Heart right ventricle (tissue), 16 donors: ENCODE results near the gene CCDC180. TPM values are rescaled to one million over a fixed set of nuclear protein-coding genes. Genes with fewer than 3 reads are reported as not detected.

Experiments used
- ATAC-seq, 8 donors: fragments of 200-7000 bp; cut with Tn5 transposase; one replicate each; pipeline ENCODE4 v1.9.1; 2020; ENCODE audit warnings: mild to moderate bottlenecking in 8 of 8, moderate library complexity in 8 of 8, moderate number of reproducible peaks in 1 of 8
- DNase-seq, 2 donors: peaks; one replicate each; pipeline ENCODE4 v3.0.0-alpha.2; 2020
- H3K27ac ChIP-seq, 10 donors: fragments of 200-600 bp; sonication (generic) in 2 of 10; one replicate each; pipeline versions ENCODE4 v1.5.0 to v1.8.0; 2020 to 2022; ENCODE audit warnings: mild to moderate bottlenecking in 3 of 10
- H3K27me3 ChIP-seq, 7 donors: fragments of 200-600 bp; one replicate each; pipeline ENCODE4 v1.8.0; 2021 to 2022; ENCODE audit warnings: mild to moderate bottlenecking in 2 of 7
- H3K36me3 ChIP-seq, 9 donors: fragments of 200-600 bp; sonication (generic) in 1 of 9; one replicate each; pipeline versions ENCODE4 v1.5.0 to v1.8.0; 2020 to 2022; ENCODE audit warnings: mild to moderate bottlenecking in 2 of 9
- H3K4me1 ChIP-seq, 9 donors: fragments of 200-600 bp; sonication (generic) in 1 of 9; one replicate each; pipeline versions ENCODE4 v1.5.0 to v1.8.0; 2020 to 2022; ENCODE audit warnings: mild to moderate bottlenecking in 4 of 9
- H3K4me3 ChIP-seq, 10 donors: fragments of 200-600 bp; sonication (generic) in 2 of 10; one replicate each; pipeline versions ENCODE4 v1.5.0 to v1.8.0; 2020 to 2022; ENCODE audit warnings: mild to moderate bottlenecking in 7 of 10, moderate library complexity in 2 of 10
- H3K9me3 ChIP-seq, 11 donors: fragments of 200-600 bp in 10 of 11; sonication (generic) in 2 of 11; one replicate each; pipeline versions ENCODE4 v1.5.0 to v1.8.0; 2013 to 2022; ENCODE audit warnings: mild to moderate bottlenecking in 2 of 11, control low read depth in 1 of 11, moderate library complexity in 1 of 11
- CTCF ChIP-seq, 9 donors: fragments of 200-600 bp; sonication (generic) in 2 of 9; IDR thresholded peaks; one replicate each; pipeline versions ENCODE4 v1.5.0 to v1.8.0; 2021 to 2022; ENCODE audit warnings: antibody characterized with exemption in 9 of 9, mild to moderate bottlenecking in 5 of 9, moderate library complexity in 1 of 9
- WGBS, 2 donors: extraction: QIAGEN DNeasy Blood & Tissue Kit; methylation state at CpG; one replicate each; pipeline ENCODE4 v1.1.7; 2013; ENCODE audit warnings: inconsistent platforms in 1 of 2; 5-methylcytosine and 5-hydroxymethylcytosine counted together
- intact Hi-C, 10 donors: fragments of 100-400 bp; cut with DNase I; formaldehyde crosslinking; loops; one replicate each; pipeline versions ENCODE4 v1.11.1 to v1.14.2; 2022
- polyA plus RNA-seq, 2 donors: library from polyadenylated mRNA; stranded (reverse); fragments of 200-250 nt; gene quantifications; one replicate each; pipeline ENCODE4 v1.2.3, GENCODE V29; 2013
- total RNA-seq, 10 donors: library from RNA; stranded (reverse); fragmentation: NEBNext Ultra II Directional in 3 of 10; extraction: Animal tissue kit (Norgen Biotek cat#: 25700) in 3 of 10; gene quantifications; one replicate each; pipeline versions ENCODE4 v1.2.1 to v1.2.4, GENCODE V29; 2021 to 2023
- donor health status: Arrhythmogenic right ventricular cardiomyopathy.
- donor health status: ischemic (EF 13 %, LVEDD 7.1; RV severe dilation, severe dysfunction).
- donor health status: healthy with polysubstance abuse.
- donor health status: DM: no; HTN: yes; CAD: no.
- donor health status: DM: no; HTN: no; CAD: no.
- donor health status: ischemic (EF 25% LVEDD 6.9; RV normal size, moderate dysfunction).
- donor health status: ischemic (EF 25% LVEDD 5.7; RV mildly dilated, moderate dysfunction).
- donor health status: healthy.
- donor health status: DM: yes; HTN: yes; CAD: no.
- donor health status: Ischemic cardiomyopathy.
- donor health status: ischemic (EF 35%, LVEDD 5.7; RV mildly dilated, moderate dysfunction).
- donor health status: nonischemic (EF 11% LVEDD 7.7; RV severe dilation, severe dysfunction).
- donor health status: DM: yes; HTN: yes; CAD: no.
- donor health status: PGD.
- donor health status: ischemic (EF 29% LVEDD 5.4; RV normal size, mild dysfunction).
- donor health status: nonischemic (EF 23%, LVEDD 6.1; RV moderate dilation, normal function).

CCDC180 gene
- total and polyA plus RNA-seq, 12 donors: 0.75 to 9.6 (median 2.9) TPM

- 97 to 98% methylated on average over 2 of the region's 2 CpGs for WGBS, 2 donors
- Histone ChIP-seq H3K36me3 (peaks cover 0 to 99% (median 44%) of the 10 kb centered on the region in 9 donors), H3K27me3 (no peaks in the 10 kb centered on the region), H3K27ac (no peak overlapping the region), H3K9me3 (peaks cover 0 to 23% (median 0%) of the 10 kb centered on the region in 11 donors), H3K4me3 (no peak overlapping the region), H3K4me1 (no peaks in the 10 kb centered on the region)
- intact Hi-C loops: no loop called here
- TF ChIP-seq CTCF (IDR thresholded peaks at IDR 0.05): no peak
- no peak for ATAC-seq
- no peak for DNase-seq
Measured at GRCh38 chr9:97284798-97285197, 22.7 kb upstream of the CCDC180 start.

DNA sequence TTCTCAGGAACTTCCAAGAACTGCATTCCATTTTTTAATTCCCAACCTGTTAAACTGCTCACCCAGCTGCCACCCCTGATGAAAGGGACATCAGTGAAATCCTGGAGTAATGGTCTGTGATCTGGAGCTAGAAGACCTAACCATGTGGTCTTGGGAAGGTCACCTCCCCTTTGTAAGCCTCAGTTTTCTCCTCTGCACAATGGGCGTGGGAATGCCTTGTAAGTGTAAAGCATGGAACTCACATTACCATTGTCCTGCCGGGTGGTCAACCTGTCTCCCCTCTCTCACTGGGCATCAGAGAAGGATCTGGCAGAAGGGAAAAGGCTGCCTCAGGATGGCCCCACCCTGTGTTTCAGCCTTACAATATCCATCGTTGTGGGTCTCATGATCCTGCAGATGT, 15.3 kb upstream of the CCDC180 start:
- 75 to 87% methylated on average over 3 of the region's 3 CpGs for WGBS, 2 donors
- no peaks in the 10 kb centered on the region for H3K27me3 ChIP-seq
- intact Hi-C loops: no loop called here
- H3K27ac ChIP-seq: peak overlapping the region in 7 of 10 donors; percentile 37 to 73 (median 55)
- no peak for TF ChIP-seq CTCF (IDR thresholded peaks at IDR 0.05)
- H3K36me3 ChIP-seq: peaks cover 0 to 66% (median 10%) of the 10 kb centered on the region in 9 donors
- H3K4me3 ChIP-seq: no peak overlapping the region
- DNase-seq (no peak), ATAC-seq (no peak)
- peaks cover 6 to 36% (median 23%) of the 10 kb centered on the region in 9 donors for H3K4me1 ChIP-seq
- H3K9me3 ChIP-seq: peaks cover 0 to 2% (median 0%) of the 10 kb centered on the region in 11 donors

DNA sequence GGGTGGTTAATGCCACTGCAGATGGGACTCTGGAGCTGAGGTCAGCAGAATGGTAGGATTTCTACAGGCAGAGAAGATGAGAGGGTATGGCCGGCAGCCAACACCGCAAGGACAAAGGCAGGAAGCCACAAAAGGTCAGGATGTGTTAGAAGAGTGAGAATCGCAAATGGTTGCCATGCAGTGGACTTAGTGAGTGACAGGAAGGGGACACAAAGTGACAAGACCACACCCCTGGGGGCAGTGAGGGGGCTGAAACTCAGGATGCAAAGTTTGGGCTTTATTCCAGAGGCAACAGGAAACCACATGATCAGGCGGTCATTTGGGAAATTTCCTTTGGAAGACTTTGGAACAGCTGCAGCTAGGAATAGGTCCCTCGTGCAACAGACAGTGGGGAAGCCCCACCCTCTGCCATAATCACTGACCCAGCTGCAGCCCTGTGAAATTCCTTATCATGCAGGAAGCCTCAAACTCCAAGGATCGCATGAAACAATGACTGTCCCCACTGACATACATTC, 14.2 kb upstream of the CCDC180 start:
- WGBS, 2 donors: 14 to 29% methylated on average over 6 of the region's 6 CpGs
- intact Hi-C loops: no loop called here
- Histone ChIP-seq H3K27me3 (no peaks in the 10 kb centered on the region), H3K9me3 (peaks cover 0 to 12% (median 6%) of the 10 kb centered on the region in 11 donors), H3K36me3 (peaks cover 0 to 55% (median 10%) of the 10 kb centered on the region in 9 donors), H3K27ac (peak overlapping the region in 8 of 10 donors; percentile 27 to 79 (median 72)), H3K4me1 (peaks cover 6 to 36% (median 23%) of the 10 kb centered on the region in 9 donors), H3K4me3 (no peak overlapping the region)
- peak; percentile 55 to 85 for DNase-seq
- no peak for TF ChIP-seq CTCF (IDR thresholded peaks at IDR 0.05)
- ATAC-seq: peak; percentile 90 to 96 (median 92)

- Histone ChIP-seq H3K27me3 (no peaks in the 10 kb centered on the region), H3K36me3 (peaks cover 0 to 50% (median 5%) of the 10 kb centered on the region in 9 donors), H3K4me1 (peaks cover 6 to 36% (median 23%) of the 10 kb centered on the region in 9 donors), H3K4me3 (no peak overlapping the region), H3K9me3 (peaks cover 0 to 16% (median 6%) of the 10 kb centered on the region in 11 donors), H3K27ac (peak overlapping the region in 8 of 10 donors; percentile 16 to 79 (median 72))
- intact Hi-C loops: no loop called here
- DNase-seq: no peak
- ATAC-seq: peak in 1 of 8 donors; percentile 2
- TF ChIP-seq CTCF (IDR thresholded peaks at IDR 0.05): no peak
- 69 to 77% methylated on average over 6 of the region's 6 CpGs for WGBS, 2 donors
Measured at GRCh38 chr9:97293818-97294217, 13.6 kb upstream of the CCDC180 start.
